Measurements from ENCODE around the gene ZNF560. TPM values are rescaled to one million over a fixed set of nuclear protein-coding genes. Genes with fewer than 3 reads are reported as not detected.

ZNF560 gene
- total and polyA plus RNA-seq, 4 donors, result 0.05 to 0.24 TPM; not detected in 2

DNA sequence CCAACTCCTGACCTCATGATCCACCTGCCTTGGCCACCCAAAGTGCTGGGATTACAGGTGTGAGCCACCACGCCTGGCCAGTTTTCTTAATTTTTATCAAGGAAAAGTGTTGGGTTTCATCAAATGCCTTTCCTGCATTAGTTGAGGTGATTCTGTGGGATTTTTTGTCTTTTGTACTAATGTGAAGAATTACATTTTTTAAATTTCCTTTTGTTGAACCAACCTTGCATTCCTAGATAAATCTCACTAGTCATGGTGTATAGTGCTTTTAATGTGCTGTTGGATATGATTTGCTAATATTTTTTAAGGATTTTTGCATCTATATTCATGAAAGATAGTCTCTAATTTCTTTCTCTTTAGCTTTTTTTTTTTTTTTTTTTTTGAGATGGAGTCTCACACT lies 2.4 kb upstream of the ZNF560 start:
- 81 to 95% methylated on average over 1 of the region's 1 CpG for WGBS, 2 donors
- TF ChIP-seq, protein P1, sequence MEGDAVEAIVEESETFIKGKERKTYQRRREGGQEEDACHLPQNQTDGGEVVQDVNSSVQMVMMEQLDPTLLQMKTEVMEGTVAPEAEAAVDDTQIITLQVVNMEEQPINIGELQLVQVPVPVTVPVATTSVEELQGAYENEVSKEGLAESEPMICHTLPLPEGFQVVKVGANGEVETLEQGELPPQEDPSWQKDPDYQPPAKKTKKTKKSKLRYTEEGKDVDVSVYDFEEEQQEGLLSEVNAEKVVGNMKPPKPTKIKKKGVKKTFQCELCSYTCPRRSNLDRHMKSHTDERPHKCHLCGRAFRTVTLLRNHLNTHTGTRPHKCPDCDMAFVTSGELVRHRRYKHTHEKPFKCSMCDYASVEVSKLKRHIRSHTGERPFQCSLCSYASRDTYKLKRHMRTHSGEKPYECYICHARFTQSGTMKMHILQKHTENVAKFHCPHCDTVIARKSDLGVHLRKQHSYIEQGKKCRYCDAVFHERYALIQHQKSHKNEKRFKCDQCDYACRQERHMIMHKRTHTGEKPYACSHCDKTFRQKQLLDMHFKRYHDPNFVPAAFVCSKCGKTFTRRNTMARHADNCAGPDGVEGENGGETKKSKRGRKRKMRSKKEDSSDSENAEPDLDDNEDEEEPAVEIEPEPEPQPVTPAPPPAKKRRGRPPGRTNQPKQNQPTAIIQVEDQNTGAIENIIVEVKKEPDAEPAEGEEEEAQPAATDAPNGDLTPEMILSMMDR (IDR thresholded peaks at IDR 0.05; ENCODE audit: control extremely low read depth, extremely low read depth), result no peak
- Histone ChIP-seq H3K4me1 (ENCODE audit: control insufficient read depth in 5 of 5, insufficient read depth in 5 of 5, low read length in 5 of 5) (no peaks in the 10 kb centered on the region), H3K36me3 (ENCODE audit: control insufficient read depth in 4 of 4, insufficient read depth in 4 of 4, low read length in 4 of 4) (no peaks in the 10 kb centered on the region), H3K9ac (ENCODE audit: insufficient read depth in 1 of 2, low read length in 2 of 2) (no peak overlapping the region), H3K27ac (ENCODE audit: low read depth in 1 of 2, low read length in 1 of 2) (no peak overlapping the region), H3K4me3 (no peak overlapping the region), H3K27me3 (ENCODE audit: control insufficient read depth in 3 of 3, insufficient read depth in 3 of 3, low read length in 2 of 3) (no peaks in the 10 kb centered on the region), H3K9me3 (ENCODE audit: control insufficient read depth in 4 of 4, insufficient read depth in 3 of 4, low read length in 3 of 4) (peaks cover 0 to 35% (median 10%) of the 10 kb centered on the region in 4 donors)
- ATAC-seq (ENCODE audit: insufficient read depth, low FRiP score), result no peak
- no peak for DNase-seq

DNA sequence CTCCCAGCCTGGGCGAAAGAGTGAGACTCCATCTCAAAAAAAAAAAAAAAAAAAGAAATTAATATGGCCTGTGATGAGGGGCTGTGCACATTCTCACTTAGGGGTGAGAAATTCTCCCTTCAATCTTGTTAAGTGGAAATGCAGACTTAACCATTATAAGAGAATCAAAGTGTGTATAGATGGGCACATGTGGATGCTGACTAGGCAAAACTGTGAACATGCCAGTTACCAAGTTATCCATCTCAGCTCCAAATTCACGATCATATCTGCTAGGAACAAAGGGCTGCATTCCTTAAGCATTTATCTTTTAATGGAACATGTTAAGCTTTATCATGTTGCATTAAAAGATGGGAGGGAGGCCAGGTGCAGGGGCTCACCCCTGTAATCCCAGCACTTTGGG lies 4.3 kb downstream of the ZNF560 start:
- no peak for ATAC-seq (ENCODE audit: insufficient read depth, low FRiP score)
- Histone ChIP-seq H3K27me3 (ENCODE audit: control insufficient read depth in 3 of 3, insufficient read depth in 3 of 3, low read length in 2 of 3) (no peaks in the 10 kb centered on the region), H3K27ac (ENCODE audit: low read depth in 1 of 2, low read length in 1 of 2) (no peak overlapping the region), H3K9me3 (ENCODE audit: control insufficient read depth in 4 of 4, insufficient read depth in 3 of 4, low read length in 3 of 4) (peaks cover 0 to 28% (median 4%) of the 10 kb centered on the region in 4 donors), H3K36me3 (ENCODE audit: control insufficient read depth in 4 of 4, insufficient read depth in 4 of 4, low read length in 4 of 4) (no peaks in the 10 kb centered on the region), H3K4me3 (no peak overlapping the region), H3K4me1 (ENCODE audit: control insufficient read depth in 5 of 5, insufficient read depth in 5 of 5, low read length in 5 of 5) (no peaks in the 10 kb centered on the region), H3K9ac (ENCODE audit: insufficient read depth in 1 of 2, low read length in 2 of 2) (no peak overlapping the region)
- TF ChIP-seq, protein P1 (IDR thresholded peaks at IDR 0.05; ENCODE audit: control extremely low read depth, extremely low read depth), result no peak
- 83 to 94% methylated on average over 2 of the region's 2 CpGs for WGBS, 2 donors
- DNase-seq, result no peak

DNA sequence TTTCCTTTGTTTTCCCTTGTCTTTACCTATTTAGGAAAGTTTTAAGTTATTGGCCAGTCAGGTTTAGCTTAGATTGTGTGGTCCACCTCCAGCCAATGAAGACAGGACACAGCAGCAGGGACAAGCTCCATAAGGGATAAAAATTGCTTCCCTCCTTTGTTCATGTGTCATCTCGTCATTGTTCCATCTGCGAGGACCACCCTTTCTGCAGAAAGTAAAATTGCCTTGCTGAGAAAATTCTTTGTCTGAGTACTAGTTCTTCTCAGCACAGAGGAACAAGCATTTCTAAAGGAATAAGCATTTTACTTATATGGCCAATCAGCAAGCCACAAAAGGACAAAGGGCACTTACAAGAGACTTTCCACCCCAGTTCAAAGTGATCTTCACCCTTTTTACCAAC lies 11.4 kb downstream of the ZNF560 start:
- WGBS, 2 donors, result 96 to 97% methylated on average over 2 of the region's 2 CpGs
- Histone ChIP-seq H3K36me3 (ENCODE audit: control insufficient read depth in 4 of 4, insufficient read depth in 4 of 4, low read length in 4 of 4) (no peaks in the 10 kb centered on the region), H3K4me3 (no peak overlapping the region), H3K4me1 (ENCODE audit: control insufficient read depth in 5 of 5, insufficient read depth in 5 of 5, low read length in 5 of 5) (no peaks in the 10 kb centered on the region), H3K9ac (ENCODE audit: insufficient read depth in 1 of 2, low read length in 2 of 2) (no peak overlapping the region), H3K27ac (ENCODE audit: low read depth in 1 of 2, low read length in 1 of 2) (no peak overlapping the region), H3K9me3 (ENCODE audit: control insufficient read depth in 4 of 4, insufficient read depth in 3 of 4, low read length in 3 of 4) (peaks cover 0 to 24% (median 17%) of the 10 kb centered on the region in 4 donors), H3K27me3 (ENCODE audit: control insufficient read depth in 3 of 3, insufficient read depth in 3 of 3, low read length in 2 of 3) (no peaks in the 10 kb centered on the region)
- TF ChIP-seq, protein P1 (IDR thresholded peaks at IDR 0.05; ENCODE audit: control extremely low read depth, extremely low read depth), result no peak
- DNase-seq (no peak), ATAC-seq (ENCODE audit: insufficient read depth, low FRiP score) (no peak)

DNA sequence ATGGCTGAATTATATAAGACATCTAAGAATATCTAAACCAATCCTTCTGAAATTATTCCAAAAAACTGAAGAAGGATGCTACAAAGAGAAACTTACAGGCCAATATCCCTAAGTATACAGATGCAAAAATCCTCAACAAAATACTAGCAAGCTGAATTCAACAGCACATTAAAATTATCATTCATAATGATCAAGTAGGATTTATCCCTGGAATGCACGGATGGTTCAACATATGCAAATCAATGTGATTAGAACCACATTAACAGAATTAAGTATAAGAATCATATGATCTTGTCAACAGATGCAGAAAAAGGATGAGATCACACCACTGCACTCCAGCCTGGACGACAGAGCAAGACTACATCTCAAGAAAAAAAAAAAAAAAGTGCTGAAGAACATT lies 13.3 kb downstream of the ZNF560 start:
- TF ChIP-seq, protein P1 (IDR thresholded peaks at IDR 0.05; ENCODE audit: control extremely low read depth, extremely low read depth), result no peak
- Histone ChIP-seq H3K4me3 (no peak overlapping the region), H3K27me3 (ENCODE audit: control insufficient read depth in 3 of 3, insufficient read depth in 3 of 3, low read length in 2 of 3) (no peaks in the 10 kb centered on the region), H3K9me3 (ENCODE audit: control insufficient read depth in 4 of 4, insufficient read depth in 3 of 4, low read length in 3 of 4) (peaks cover 0 to 26% (median 19%) of the 10 kb centered on the region in 4 donors), H3K27ac (ENCODE audit: low read depth in 1 of 2, low read length in 1 of 2) (no peak overlapping the region), H3K9ac (ENCODE audit: insufficient read depth in 1 of 2, low read length in 2 of 2) (no peak overlapping the region), H3K36me3 (ENCODE audit: control insufficient read depth in 4 of 4, insufficient read depth in 4 of 4, low read length in 4 of 4) (no peaks in the 10 kb centered on the region), H3K4me1 (ENCODE audit: control insufficient read depth in 5 of 5, insufficient read depth in 5 of 5, low read length in 5 of 5) (no peaks in the 10 kb centered on the region)
- ATAC-seq (ENCODE audit: insufficient read depth, low FRiP score) (no peak), DNase-seq (no peak)
- 89 to 93% methylated on average over 2 of the region's 2 CpGs for WGBS, 2 donors
